Left ventricle myocardium inferior (tissue), 1 donor: ENCODE data around the gene ITSN2. TPM values are rescaled to one million over a fixed set of nuclear protein-coding genes. Genes with fewer than 3 reads are reported as not detected.

Source experiments
- DNase-seq: peaks from one replicate; pipeline ENCODE4 v3.0.0-alpha.2; 2020
- H3K27ac ChIP-seq: fragments of 200-600 bp; replicated peaks from 2 replicates; pipeline ENCODE4 v1.8.0; 2021
- H3K27me3 ChIP-seq: fragments of 200-600 bp; 2 replicates; pipeline ENCODE4 v1.8.0; 2021; ENCODE audit warnings: low read depth
- H3K36me3 ChIP-seq: fragments of 200-600 bp; 2 replicates; pipeline ENCODE4 v1.8.0; 2021
- H3K4me1 ChIP-seq: fragments of 200-600 bp; 2 replicates; pipeline ENCODE4 v1.8.0; 2021
- H3K4me3 ChIP-seq: fragments of 200-600 bp; 2 replicates; pipeline ENCODE4 v1.8.0; 2021; ENCODE audit warnings: mild to moderate bottlenecking, moderate library complexity
- H3K9me3 ChIP-seq: fragments of 200-600 bp; replicated peaks from 2 replicates; pipeline ENCODE4 v1.8.0; 2021
- intact Hi-C: fragments of 100-400 bp; cut with micrococcal nuclease; formaldehyde crosslinking; loops from one replicate; pipeline ENCODE4 v1.11.0; 2022
- total RNA-seq: library from RNA; stranded (reverse); fragmentation: NEBNext Ultra II Directional; extraction: Animal tissue kit (Norgen Biotek cat#: 25700); gene quantifications from one replicate; pipeline ENCODE4 v1.2.1, GENCODE V29; 2021
- TF ChIP-seq, protein P1 (sequence below): fragments of 200-600 bp; IDR thresholded peaks from 2 replicates; pipeline ENCODE4 v1.8.0; 2021; ENCODE audit warnings: antibody characterized with exemption, mild to moderate bottlenecking, borderline replicate concordance
- donor health status: DM: no; HTN: yes; CAD: no; lungs with severe emphysema.

The ITSN2 gene
- total RNA-seq, 1 donor from 2014 or later: 24.4 TPM

GRCh38 chr2:24179683-24180082, 180.7 kb downstream of the ITSN2 start:
- TF ChIP-seq, protein P1, sequence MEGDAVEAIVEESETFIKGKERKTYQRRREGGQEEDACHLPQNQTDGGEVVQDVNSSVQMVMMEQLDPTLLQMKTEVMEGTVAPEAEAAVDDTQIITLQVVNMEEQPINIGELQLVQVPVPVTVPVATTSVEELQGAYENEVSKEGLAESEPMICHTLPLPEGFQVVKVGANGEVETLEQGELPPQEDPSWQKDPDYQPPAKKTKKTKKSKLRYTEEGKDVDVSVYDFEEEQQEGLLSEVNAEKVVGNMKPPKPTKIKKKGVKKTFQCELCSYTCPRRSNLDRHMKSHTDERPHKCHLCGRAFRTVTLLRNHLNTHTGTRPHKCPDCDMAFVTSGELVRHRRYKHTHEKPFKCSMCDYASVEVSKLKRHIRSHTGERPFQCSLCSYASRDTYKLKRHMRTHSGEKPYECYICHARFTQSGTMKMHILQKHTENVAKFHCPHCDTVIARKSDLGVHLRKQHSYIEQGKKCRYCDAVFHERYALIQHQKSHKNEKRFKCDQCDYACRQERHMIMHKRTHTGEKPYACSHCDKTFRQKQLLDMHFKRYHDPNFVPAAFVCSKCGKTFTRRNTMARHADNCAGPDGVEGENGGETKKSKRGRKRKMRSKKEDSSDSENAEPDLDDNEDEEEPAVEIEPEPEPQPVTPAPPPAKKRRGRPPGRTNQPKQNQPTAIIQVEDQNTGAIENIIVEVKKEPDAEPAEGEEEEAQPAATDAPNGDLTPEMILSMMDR: no peak
- intact Hi-C loops: no loop called here
- no peak for DNase-seq

GRCh38 chr2:24176326-24176725, 184.0 kb downstream of the ITSN2 start:
- DNase-seq: no peak
- TF ChIP-seq, protein P1: no peak

More at GRCh38 chr2:24179683-24180082, 180.7 kb downstream of the ITSN2 start:
- Histone ChIP-seq H3K9me3 (no peaks in the 10 kb centered on the region), H3K4me3 (no peak overlapping the region), H3K4me1 (no peaks in the 10 kb centered on the region), H3K27me3 (peaks cover 6% of the 10 kb centered on the region), H3K27ac (no peak overlapping the region), H3K36me3 (no peaks in the 10 kb centered on the region)

GRCh38 chr2:24175631-24176187, 184.6 kb downstream of the ITSN2 start:
- Histone ChIP-seq H3K27ac (no peak overlapping the region), H3K27me3 (peaks cover 20% of the 10 kb centered on the region), H3K4me3 (peak overlapping the region; percentile 44), H3K4me1 (no peaks in the 10 kb centered on the region), H3K9me3 (peaks cover 3% of the 10 kb centered on the region), H3K36me3 (no peaks in the 10 kb centered on the region)
- TF ChIP-seq, protein P1: no peak
- intact Hi-C loops: no loop called here
- no peak for DNase-seq

More at GRCh38 chr2:24176326-24176725, 184.0 kb downstream of the ITSN2 start:
- no peaks in the 10 kb centered on the region for H3K36me3 ChIP-seq
- no peaks in the 10 kb centered on the region for H3K4me1 ChIP-seq
- intact Hi-C loops: no loop called here
- no peak overlapping the region for H3K27ac ChIP-seq
- H3K9me3 ChIP-seq: peaks cover 3% of the 10 kb centered on the region
- H3K4me3 ChIP-seq: no peak overlapping the region
- H3K27me3 ChIP-seq: peaks cover 20% of the 10 kb centered on the region

DNA sequence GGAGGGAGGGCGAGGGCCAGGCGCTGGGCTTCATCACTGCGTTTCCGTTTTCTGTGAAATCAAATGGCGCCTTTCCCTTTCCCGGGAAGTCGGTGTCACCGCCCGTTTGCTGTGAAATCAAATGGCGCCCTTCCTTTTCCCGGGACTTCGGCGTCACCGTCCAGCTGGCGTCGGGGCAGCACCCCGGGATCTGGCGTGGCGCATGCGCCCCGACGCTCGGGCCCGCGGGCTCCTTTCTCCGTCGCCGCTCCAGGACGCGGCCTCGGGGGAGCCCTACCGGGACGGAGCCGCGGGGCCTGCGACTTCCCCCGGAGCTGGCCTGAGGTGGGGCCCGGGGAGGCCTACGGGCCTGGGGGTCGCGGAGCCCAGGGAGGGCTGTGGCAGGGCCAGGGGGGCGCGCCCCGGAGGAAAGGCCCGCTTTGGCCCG, 185.5 kb downstream of the ITSN2 start, which contains the start of gene FAM228A:
Gene FAM228A (plus strand): TSS at position 203 of the 427 bp plus-strand sequence. CDS start 428 bp downstream, outside the sequence.
- no peaks in the 10 kb centered on the region for H3K4me1 ChIP-seq
- TF ChIP-seq, protein P1: no peak
- H3K4me3 ChIP-seq: peak within 1 kb of the TSS; percentile 44
- intact Hi-C loops: no loop called here
- H3K36me3 ChIP-seq: no peaks in the 10 kb centered on the region
- no peak within 1 kb of the TSS for H3K27ac ChIP-seq
- H3K27me3 ChIP-seq: peaks cover 20% of the 10 kb centered on the region
- DNase-seq: no peak
- H3K9me3 ChIP-seq: peaks cover 3% of the 10 kb centered on the region

DNA sequence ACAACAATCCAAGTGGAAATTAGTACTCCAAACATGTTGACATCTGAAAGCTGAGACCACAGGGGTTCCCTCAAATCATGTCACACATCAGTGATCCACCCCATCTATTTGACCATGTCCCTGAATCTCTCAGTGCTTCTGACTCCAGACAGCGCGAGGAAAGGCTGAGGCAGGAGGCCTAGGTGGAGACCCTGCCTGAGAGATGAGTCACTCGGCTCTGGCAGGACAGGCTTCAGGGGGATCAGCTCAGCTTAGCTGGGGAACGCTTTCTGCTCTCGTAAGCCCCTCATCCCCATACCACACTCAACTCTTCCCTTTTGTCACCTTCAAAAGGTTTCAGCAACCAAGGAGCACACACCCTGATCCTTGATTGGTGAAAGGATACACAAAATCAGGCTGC, 191.3 kb downstream of the ITSN2 start:
- TF ChIP-seq, protein P1: no peak
- Histone ChIP-seq H3K27ac (no peak overlapping the region), H3K9me3 (no peaks in the 10 kb centered on the region), H3K4me3 (no peak overlapping the region), H3K36me3 (no peaks in the 10 kb centered on the region), H3K27me3 (peaks cover 8% of the 10 kb centered on the region), H3K4me1 (no peaks in the 10 kb centered on the region)
- intact Hi-C loops: no loop called here
- DNase-seq: no peak
